ENCODE results near the gene NOC4L. TPM values are rescaled to one million over a fixed set of nuclear protein-coding genes. Genes with fewer than 3 reads are reported as not detected.
A peak's percentile ranks its signal among the peaks of the same experiment; 100 is the strongest.

NOC4L gene
- total and polyA plus RNA-seq, 12 donors = 7.4 to 22.2 (median 9.5) TPM

DNA sequence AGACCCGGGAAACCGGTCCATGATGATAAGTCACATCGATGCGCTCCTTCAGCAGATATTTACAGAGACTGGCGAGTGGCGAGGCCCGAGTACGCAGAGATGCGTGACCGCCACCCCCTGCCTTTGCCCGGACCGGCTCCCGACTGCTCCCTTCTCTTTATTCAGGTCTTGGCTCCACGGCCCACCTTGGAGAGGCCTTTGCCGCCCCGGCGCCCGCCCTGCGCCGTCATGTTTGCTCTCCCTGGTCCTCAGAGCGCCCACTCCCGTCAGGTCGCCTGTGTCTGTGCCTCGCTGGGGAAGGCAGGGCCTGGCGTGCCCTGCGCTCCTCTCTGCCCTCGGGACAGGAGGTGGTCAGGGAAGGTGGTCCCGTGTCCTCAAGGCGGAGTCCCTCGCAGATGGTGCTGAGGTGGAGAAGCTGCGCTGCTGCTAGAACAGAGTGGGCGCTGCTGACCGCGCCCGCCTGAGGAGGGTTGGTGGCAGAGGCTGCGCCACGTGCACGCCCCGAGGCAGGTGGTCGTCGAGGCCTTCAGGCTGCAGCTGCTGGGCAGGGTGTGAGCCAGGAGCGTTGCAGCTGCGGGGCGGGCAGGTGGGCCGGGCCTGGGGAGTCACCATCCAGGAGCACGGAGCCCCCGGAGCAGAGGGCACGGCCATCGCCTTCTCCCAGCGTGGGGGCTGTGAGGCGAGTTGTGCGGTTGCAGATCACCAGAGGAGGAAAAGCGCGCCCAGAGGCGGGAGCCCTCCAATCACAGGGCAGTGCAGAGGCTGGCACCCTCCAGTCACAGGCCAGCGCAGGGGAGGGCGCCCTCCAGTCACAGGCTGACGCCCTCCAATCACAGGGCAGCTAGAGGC is 27.3 kb upstream of the NOC4L start:
- intact Hi-C loops (cut with DNase I) = no loop called here
- H3K4me1 ChIP-seq = no peaks in the 10 kb centered on the region
- DNase-seq (no peak), ATAC-seq (peak in 3 of 8 donors; percentile 24 to 61 (median 28))
- no peak overlapping the region for H3K27ac ChIP-seq
- peaks cover 3 to 94% (median 36%) of the 10 kb centered on the region in 9 donors for H3K36me3 ChIP-seq
- H3K4me3 ChIP-seq = no peak overlapping the region
- H3K9me3 ChIP-seq = no peaks in the 10 kb centered on the region
- 97 to 98% methylated on average over 57 to 58 of the region's 58 CpGs for WGBS, 2 donors
- TF ChIP-seq, protein P1, sequence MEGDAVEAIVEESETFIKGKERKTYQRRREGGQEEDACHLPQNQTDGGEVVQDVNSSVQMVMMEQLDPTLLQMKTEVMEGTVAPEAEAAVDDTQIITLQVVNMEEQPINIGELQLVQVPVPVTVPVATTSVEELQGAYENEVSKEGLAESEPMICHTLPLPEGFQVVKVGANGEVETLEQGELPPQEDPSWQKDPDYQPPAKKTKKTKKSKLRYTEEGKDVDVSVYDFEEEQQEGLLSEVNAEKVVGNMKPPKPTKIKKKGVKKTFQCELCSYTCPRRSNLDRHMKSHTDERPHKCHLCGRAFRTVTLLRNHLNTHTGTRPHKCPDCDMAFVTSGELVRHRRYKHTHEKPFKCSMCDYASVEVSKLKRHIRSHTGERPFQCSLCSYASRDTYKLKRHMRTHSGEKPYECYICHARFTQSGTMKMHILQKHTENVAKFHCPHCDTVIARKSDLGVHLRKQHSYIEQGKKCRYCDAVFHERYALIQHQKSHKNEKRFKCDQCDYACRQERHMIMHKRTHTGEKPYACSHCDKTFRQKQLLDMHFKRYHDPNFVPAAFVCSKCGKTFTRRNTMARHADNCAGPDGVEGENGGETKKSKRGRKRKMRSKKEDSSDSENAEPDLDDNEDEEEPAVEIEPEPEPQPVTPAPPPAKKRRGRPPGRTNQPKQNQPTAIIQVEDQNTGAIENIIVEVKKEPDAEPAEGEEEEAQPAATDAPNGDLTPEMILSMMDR (IDR thresholded peaks at IDR 0.05) = no peak
- H3K27me3 ChIP-seq = no peaks in the 10 kb centered on the region

DNA sequence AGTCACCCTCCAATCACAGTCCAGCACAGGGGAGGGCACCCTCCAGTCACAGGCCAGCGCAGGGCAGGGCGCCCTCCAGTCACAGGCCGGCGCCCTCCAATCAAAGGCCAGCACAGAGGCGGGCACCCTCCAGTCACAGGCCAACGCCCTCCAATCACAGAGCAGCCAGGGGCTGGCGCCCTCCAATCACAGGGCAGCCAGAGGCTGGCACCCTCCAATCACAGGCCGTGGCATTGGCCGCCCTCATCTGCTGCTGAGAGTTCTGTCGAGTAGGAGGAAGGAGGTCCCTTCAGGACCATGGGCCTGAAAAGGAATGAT is 26.7 kb upstream of the NOC4L start:
- Histone ChIP-seq H3K27me3 (no peaks in the 10 kb centered on the region), H3K4me3 (no peak overlapping the region), H3K4me1 (no peaks in the 10 kb centered on the region), H3K36me3 (peaks cover 3 to 94% (median 33%) of the 10 kb centered on the region in 9 donors), H3K9me3 (no peaks in the 10 kb centered on the region), H3K27ac (no peak overlapping the region)
- TF ChIP-seq, protein P1 (IDR thresholded peaks at IDR 0.05) = no peak
- 91 to 95% methylated on average over 10 of the region's 10 CpGs for WGBS, 2 donors
- DNase-seq (no peak), ATAC-seq (peak in 1 of 8 donors; percentile 23)
- intact Hi-C loops (cut with DNase I) = no loop called here

- WGBS, 2 donors = 87 to 95% methylated on average over 22 of the region's 22 CpGs
- Histone ChIP-seq H3K27me3 (no peaks in the 10 kb centered on the region), H3K4me3 (no peak overlapping the region), H3K36me3 (peaks cover 3 to 94% (median 28%) of the 10 kb centered on the region in 9 donors), H3K4me1 (no peaks in the 10 kb centered on the region), H3K27ac (no peak overlapping the region), H3K9me3 (no peaks in the 10 kb centered on the region)
- intact Hi-C loops (cut with DNase I) = no loop called here
- TF ChIP-seq, protein P1 (IDR thresholded peaks at IDR 0.05) = no peak
- no peak for DNase-seq
- ATAC-seq = peak in 2 of 8 donors; percentile 28 to 34
Measured at GRCh38 chr12:132118876-132119275, 25.4 kb upstream of the NOC4L start.

GRCh38 chr12:132121283-132121682 is 23.0 kb upstream of the NOC4L start:
- no peak overlapping the region for H3K4me3 ChIP-seq
- no peak overlapping the region for H3K27ac ChIP-seq
- no peaks in the 10 kb centered on the region for H3K4me1 ChIP-seq
- DNase-seq (no peak), ATAC-seq (no peak)
- H3K36me3 ChIP-seq = peaks cover 0 to 93% (median 31%) of the 10 kb centered on the region in 9 donors
- TF ChIP-seq, protein P1 (IDR thresholded peaks at IDR 0.05) = no peak
- WGBS, 2 donors = 94% methylated on average over 14 of the region's 14 CpGs
- no peaks in the 10 kb centered on the region for H3K27me3 ChIP-seq
- H3K9me3 ChIP-seq = no peaks in the 10 kb centered on the region
- intact Hi-C loops (cut with DNase I) = no loop called here
